ENCODE data around the gene SETBP1.

SETBP1 gene

DNA sequence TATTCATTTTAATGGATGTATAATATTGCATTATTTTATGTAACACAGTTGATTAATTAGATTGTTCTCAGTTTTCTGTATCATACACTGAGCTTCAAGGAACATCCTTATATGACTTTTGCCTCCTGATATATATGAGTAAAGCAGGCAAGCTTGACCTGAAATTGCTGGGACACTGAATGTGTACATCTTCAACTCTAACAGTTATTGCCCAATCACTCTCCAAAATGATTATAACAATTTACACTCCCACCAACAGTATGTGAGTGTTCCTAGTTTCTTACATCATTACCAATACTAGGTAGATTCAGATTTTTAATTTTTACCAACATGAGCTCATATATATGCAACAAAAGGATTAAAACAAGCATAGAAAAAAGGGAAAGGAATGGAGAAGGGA, 379.4 kb downstream of the SETBP1 start:
- no peak for DNase-seq (ENCODE audit: low read depth)
- H3K4me3 ChIP-seq (ENCODE audit: low read depth, low read length), result no peak overlapping the region
- TF ChIP-seq, protein P1, sequence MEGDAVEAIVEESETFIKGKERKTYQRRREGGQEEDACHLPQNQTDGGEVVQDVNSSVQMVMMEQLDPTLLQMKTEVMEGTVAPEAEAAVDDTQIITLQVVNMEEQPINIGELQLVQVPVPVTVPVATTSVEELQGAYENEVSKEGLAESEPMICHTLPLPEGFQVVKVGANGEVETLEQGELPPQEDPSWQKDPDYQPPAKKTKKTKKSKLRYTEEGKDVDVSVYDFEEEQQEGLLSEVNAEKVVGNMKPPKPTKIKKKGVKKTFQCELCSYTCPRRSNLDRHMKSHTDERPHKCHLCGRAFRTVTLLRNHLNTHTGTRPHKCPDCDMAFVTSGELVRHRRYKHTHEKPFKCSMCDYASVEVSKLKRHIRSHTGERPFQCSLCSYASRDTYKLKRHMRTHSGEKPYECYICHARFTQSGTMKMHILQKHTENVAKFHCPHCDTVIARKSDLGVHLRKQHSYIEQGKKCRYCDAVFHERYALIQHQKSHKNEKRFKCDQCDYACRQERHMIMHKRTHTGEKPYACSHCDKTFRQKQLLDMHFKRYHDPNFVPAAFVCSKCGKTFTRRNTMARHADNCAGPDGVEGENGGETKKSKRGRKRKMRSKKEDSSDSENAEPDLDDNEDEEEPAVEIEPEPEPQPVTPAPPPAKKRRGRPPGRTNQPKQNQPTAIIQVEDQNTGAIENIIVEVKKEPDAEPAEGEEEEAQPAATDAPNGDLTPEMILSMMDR (IDR thresholded peaks at IDR 0.05; ENCODE audit: low read depth, low read length, missing control alignments), result no peak

DNA sequence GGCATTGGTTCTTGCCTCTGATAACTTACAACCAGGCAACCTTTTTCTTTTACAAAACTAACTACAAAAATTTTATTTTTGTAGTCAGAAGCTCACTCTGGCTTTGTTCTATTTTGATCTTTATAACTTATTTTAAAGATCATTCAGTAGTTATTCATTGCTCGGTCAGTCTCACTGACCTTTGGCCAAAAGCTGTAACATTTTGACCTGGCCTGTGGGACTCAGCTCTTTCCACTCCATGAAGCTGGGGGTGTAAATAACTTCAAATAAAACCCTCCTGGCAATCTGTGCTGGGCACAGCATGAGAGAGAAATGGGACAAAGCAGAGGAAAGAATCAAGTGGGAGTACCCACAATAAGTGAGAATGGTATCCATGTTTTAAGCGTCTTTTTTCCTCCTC, 380.7 kb downstream of the SETBP1 start:
- TF ChIP-seq, protein P1 (IDR thresholded peaks at IDR 0.05; ENCODE audit: low read depth, low read length, missing control alignments), result no peak
- H3K4me3 ChIP-seq (ENCODE audit: low read depth, low read length), result no peak overlapping the region
- no peak for DNase-seq (ENCODE audit: low read depth)

DNA sequence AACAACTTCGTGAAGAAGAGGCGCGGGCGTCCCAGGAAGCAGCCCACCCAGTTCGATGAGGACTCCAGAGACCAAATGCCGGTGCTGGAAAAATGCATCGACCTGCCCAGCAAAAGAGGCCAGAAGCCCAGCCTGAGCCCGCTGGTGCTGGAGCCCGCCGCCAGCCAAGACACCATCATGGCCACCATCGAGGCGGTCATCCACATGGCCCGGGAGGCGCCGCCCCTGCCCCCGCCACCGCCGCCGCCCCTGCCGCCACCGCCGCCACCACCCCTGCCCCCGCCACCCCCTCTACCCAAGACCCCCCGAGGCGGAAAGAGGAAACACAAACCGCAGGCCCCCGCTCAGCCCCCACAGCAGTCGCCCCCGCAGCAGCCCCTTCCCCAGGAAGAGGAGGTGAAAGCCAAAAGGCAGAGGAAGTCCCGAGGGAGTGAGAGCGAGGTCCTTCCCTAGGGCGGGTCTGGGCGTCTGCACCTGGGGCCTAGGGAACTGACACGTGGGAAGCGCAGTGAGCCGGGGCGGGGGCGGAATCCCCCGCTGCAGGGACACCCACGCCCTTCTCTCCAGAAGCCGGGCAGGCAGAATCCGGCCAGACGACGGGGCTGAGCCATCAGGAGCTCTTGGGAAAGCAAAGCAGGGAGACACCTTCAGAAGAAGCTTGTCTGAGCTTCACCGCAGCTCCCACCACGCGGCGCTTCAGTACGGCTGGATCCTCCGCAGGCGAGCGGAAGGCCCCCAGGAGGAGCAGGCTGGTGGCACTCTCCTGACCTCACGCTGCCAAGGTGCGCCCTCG, 382.8 kb downstream of the SETBP1 start:
- no peak overlapping the region for H3K4me3 ChIP-seq (ENCODE audit: low read depth, low read length)
- no peak for DNase-seq (ENCODE audit: low read depth)
- TF ChIP-seq, protein P1 (IDR thresholded peaks at IDR 0.05; ENCODE audit: low read depth, low read length, missing control alignments), result no peak

DNA sequence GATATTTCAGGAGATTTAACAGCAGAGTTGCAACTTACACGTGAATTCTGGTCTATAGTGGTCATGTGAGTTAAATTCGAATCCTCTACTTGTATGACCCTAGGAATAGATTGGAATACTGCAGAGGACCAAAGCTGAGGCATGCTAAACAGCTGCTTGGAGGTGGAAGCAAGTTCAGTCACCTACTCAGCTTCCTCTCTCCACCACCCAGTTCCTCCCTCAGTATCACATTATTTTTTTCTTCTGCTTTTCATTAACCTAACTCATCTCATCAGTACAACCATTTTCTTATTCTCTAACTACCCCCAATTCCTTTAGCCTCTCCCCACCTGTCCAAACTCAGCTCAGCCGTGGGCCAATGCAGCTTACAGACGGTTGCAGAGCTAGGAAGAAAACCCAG, 385.5 kb downstream of the SETBP1 start:
- DNase-seq (ENCODE audit: low read depth), result no peak
- no peak overlapping the region for H3K4me3 ChIP-seq (ENCODE audit: low read depth, low read length)
- TF ChIP-seq, protein P1 (IDR thresholded peaks at IDR 0.05; ENCODE audit: low read depth, low read length, missing control alignments), result no peak

DNA sequence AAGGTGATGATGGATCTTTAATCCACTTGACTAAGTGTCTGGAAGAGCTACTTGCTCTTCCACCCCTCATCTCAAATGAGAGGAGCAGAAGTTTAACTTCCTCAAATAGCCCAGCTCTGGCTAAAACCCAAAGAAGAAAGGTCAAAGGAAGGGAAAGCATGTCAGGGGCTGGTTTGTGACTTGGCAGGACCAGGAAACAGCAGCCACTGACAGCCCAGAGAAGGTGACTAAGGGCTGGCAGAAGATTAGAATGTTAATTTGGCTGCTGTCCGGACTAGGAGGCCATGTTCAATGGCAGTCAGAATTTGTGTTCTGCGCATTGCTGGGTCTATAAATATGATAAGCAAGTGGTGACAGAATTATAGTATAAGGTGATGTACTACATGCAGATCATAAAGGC, 386.2 kb downstream of the SETBP1 start:
- no peak for DNase-seq (ENCODE audit: low read depth)

DNA sequence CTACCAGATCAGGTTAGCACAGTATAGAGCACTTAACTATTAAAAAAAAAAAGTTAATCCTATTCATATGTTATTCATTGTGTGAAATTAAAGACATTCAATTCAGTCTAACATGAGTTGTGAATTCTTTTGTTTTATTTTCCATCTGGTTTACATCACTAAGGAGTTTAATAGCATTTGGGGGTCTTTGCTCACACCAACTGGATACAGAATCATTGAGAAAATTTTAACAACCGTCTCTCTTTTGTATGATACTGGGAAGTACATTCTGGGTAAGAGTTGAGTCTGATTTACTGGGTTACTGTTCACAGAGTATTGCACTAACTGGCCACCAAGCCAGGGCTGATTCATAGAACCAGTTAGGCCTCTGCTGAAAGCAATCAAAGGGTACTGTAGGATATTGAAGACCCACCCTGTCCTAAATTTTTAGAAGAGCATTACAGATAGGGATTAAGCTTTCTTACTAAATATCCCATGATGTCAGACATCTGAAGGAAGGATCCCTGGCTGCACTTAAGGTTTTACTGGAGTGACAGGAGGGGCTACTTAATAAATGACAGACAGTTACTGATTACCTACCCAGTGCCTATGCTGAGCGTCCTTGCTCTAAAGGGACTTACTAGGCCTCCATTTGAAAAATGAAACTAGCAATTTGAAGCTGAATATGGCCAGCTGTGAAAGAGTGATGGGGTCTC, 387.9 kb downstream of the SETBP1 start:
- H3K4me3 ChIP-seq (ENCODE audit: low read depth, low read length), result no peak overlapping the region
- TF ChIP-seq, protein P1 (IDR thresholded peaks at IDR 0.05; ENCODE audit: low read depth, low read length, missing control alignments), result no peak
- DNase-seq (ENCODE audit: low read depth), result no peak

More for the DNA sequence above, 386.2 kb downstream of the SETBP1 start:
- TF ChIP-seq, protein P1 (IDR thresholded peaks at IDR 0.05; ENCODE audit: low read depth, low read length, missing control alignments), result no peak
- no peak overlapping the region for H3K4me3 ChIP-seq (ENCODE audit: low read depth, low read length)

Data from GM12864 (cell line).